Heart right ventricle (tissue), 16 donors: ENCODE measurements around the gene OCA2. TPM values are rescaled to one million over a fixed set of nuclear protein-coding genes. Genes with fewer than 3 reads are reported as not detected.

Experiments used
- ATAC-seq, 8 donors: fragments of 200-7000 bp; cut with Tn5 transposase; one replicate each; pipeline ENCODE4 v1.9.1; 2020; ENCODE audit warnings: mild to moderate bottlenecking in 8 of 8, moderate library complexity in 8 of 8, moderate number of reproducible peaks in 1 of 8
- DNase-seq, 2 donors: peaks; one replicate each; pipeline ENCODE4 v3.0.0-alpha.2; 2020
- H3K27ac ChIP-seq, 10 donors: fragments of 200-600 bp; sonication (generic) in 2 of 10; one replicate each; pipeline versions ENCODE4 v1.5.0 to v1.8.0; 2020 to 2022; ENCODE audit warnings: mild to moderate bottlenecking in 3 of 10
- H3K27me3 ChIP-seq, 7 donors: fragments of 200-600 bp; one replicate each; pipeline ENCODE4 v1.8.0; 2021 to 2022; ENCODE audit warnings: mild to moderate bottlenecking in 2 of 7
- H3K36me3 ChIP-seq, 9 donors: fragments of 200-600 bp; sonication (generic) in 1 of 9; one replicate each; pipeline versions ENCODE4 v1.5.0 to v1.8.0; 2020 to 2022; ENCODE audit warnings: mild to moderate bottlenecking in 2 of 9
- H3K4me1 ChIP-seq, 9 donors: fragments of 200-600 bp; sonication (generic) in 1 of 9; one replicate each; pipeline versions ENCODE4 v1.5.0 to v1.8.0; 2020 to 2022; ENCODE audit warnings: mild to moderate bottlenecking in 4 of 9
- H3K4me3 ChIP-seq, 10 donors: fragments of 200-600 bp; sonication (generic) in 2 of 10; one replicate each; pipeline versions ENCODE4 v1.5.0 to v1.8.0; 2020 to 2022; ENCODE audit warnings: mild to moderate bottlenecking in 7 of 10, moderate library complexity in 2 of 10
- H3K9me3 ChIP-seq, 11 donors: fragments of 200-600 bp in 10 of 11; sonication (generic) in 2 of 11; one replicate each; pipeline versions ENCODE4 v1.5.0 to v1.8.0; 2013 to 2022; ENCODE audit warnings: mild to moderate bottlenecking in 2 of 11, control low read depth in 1 of 11, moderate library complexity in 1 of 11
- CTCF ChIP-seq, 9 donors: fragments of 200-600 bp; sonication (generic) in 2 of 9; IDR thresholded peaks; one replicate each; pipeline versions ENCODE4 v1.5.0 to v1.8.0; 2021 to 2022; ENCODE audit warnings: antibody characterized with exemption in 9 of 9, mild to moderate bottlenecking in 5 of 9, moderate library complexity in 1 of 9
- WGBS, 2 donors: extraction: QIAGEN DNeasy Blood & Tissue Kit; methylation state at CpG; one replicate each; pipeline ENCODE4 v1.1.7; 2013; ENCODE audit warnings: inconsistent platforms in 1 of 2; 5-methylcytosine and 5-hydroxymethylcytosine counted together
- intact Hi-C, 10 donors: fragments of 100-400 bp; cut with DNase I; formaldehyde crosslinking; loops; one replicate each; pipeline versions ENCODE4 v1.11.1 to v1.14.2; 2022
- polyA plus RNA-seq, 2 donors: library from polyadenylated mRNA; stranded (reverse); fragments of 200-250 nt; gene quantifications; one replicate each; pipeline ENCODE4 v1.2.3, GENCODE V29; 2013
- total RNA-seq, 10 donors: library from RNA; stranded (reverse); fragmentation: NEBNext Ultra II Directional in 3 of 10; extraction: Animal tissue kit (Norgen Biotek cat#: 25700) in 3 of 10; gene quantifications; one replicate each; pipeline versions ENCODE4 v1.2.1 to v1.2.4, GENCODE V29; 2021 to 2023
- donor health status: Arrhythmogenic right ventricular cardiomyopathy.
- donor health status: ischemic (EF 13 %, LVEDD 7.1; RV severe dilation, severe dysfunction).
- donor health status: healthy with polysubstance abuse.
- donor health status: DM: no; HTN: yes; CAD: no.
- donor health status: DM: no; HTN: no; CAD: no.
- donor health status: ischemic (EF 25% LVEDD 6.9; RV normal size, moderate dysfunction).
- donor health status: ischemic (EF 25% LVEDD 5.7; RV mildly dilated, moderate dysfunction).
- donor health status: healthy.
- donor health status: DM: yes; HTN: yes; CAD: no.
- donor health status: Ischemic cardiomyopathy.
- donor health status: ischemic (EF 35%, LVEDD 5.7; RV mildly dilated, moderate dysfunction).
- donor health status: nonischemic (EF 11% LVEDD 7.7; RV severe dilation, severe dysfunction).
- donor health status: DM: yes; HTN: yes; CAD: no.
- donor health status: PGD.
- donor health status: ischemic (EF 29% LVEDD 5.4; RV normal size, mild dysfunction).
- donor health status: nonischemic (EF 23%, LVEDD 6.1; RV moderate dilation, normal function).

OCA2 gene
- total and polyA plus RNA-seq, 12 donors: 0.04 to 0.32 (median 0.17) TPM; not detected in 6

GRCh38 chr15:28125673-28126651 lies 26.8 kb upstream of the OCA2 start:
- TF ChIP-seq CTCF (IDR thresholded peaks at IDR 0.05): peak; percentile 46 to 76 (median 66)
- no peaks in the 10 kb centered on the region for H3K27me3 ChIP-seq
- 68 to 69% methylated on average over 17 of the region's 17 CpGs for WGBS, 2 donors
- ATAC-seq: no peak
- peak in 1 of 2 donors; percentile 41 for DNase-seq
- H3K36me3 ChIP-seq: peaks cover 0 to 96% (median 9%) of the 10 kb centered on the region in 9 donors
- no peak overlapping the region for H3K27ac ChIP-seq
- intact Hi-C loops: loop anchor here in 2 of 10 donors (5.0 to 10.0 kb wide), 2 partner anchors 1234 to 1241 kb away; no protein-coding TSS in a partner anchor
- no peaks in the 10 kb centered on the region for H3K9me3 ChIP-seq
- H3K4me3 ChIP-seq: no peak overlapping the region
- peaks cover 0 to 11% (median 6%) of the 10 kb centered on the region in 9 donors for H3K4me1 ChIP-seq

GRCh38 chr15:28124841-28125240 lies 25.7 kb upstream of the OCA2 start:
- H3K27me3 ChIP-seq: no peaks in the 10 kb centered on the region
- no peak for DNase-seq
- TF ChIP-seq CTCF (IDR thresholded peaks at IDR 0.05): no peak
- no peak overlapping the region for H3K27ac ChIP-seq
- WGBS, 2 donors: 90 to 92% methylated on average over 10 of the region's 10 CpGs
- ATAC-seq: no peak
- intact Hi-C loops: loop anchor here in 4 of 10 donors (5.0 to 10.0 kb wide), 4 partner anchors 38 to 1240 kb away; no protein-coding TSS in a partner anchor
- H3K9me3 ChIP-seq: no peaks in the 10 kb centered on the region
- no peak overlapping the region for H3K4me3 ChIP-seq
- peaks cover 0 to 96% (median 12%) of the 10 kb centered on the region in 9 donors for H3K36me3 ChIP-seq
- H3K4me1 ChIP-seq: peaks cover 0 to 11% (median 6%) of the 10 kb centered on the region in 9 donors

- 22 to 32% methylated on average over 6 of the region's 6 CpGs for WGBS, 2 donors
- Histone ChIP-seq H3K4me1 (peaks cover 0 to 11% (median 4%) of the 10 kb centered on the region in 9 donors), H3K4me3 (no peak overlapping the region), H3K9me3 (no peaks in the 10 kb centered on the region), H3K27me3 (no peaks in the 10 kb centered on the region), H3K27ac (no peak overlapping the region), H3K36me3 (peaks cover 0 to 96% (median 15%) of the 10 kb centered on the region in 9 donors)
- intact Hi-C loops: loop anchor here in 5 of 10 donors (1.0 to 10.0 kb wide), 4 partner anchors 36 to 1239 kb away; no protein-coding TSS in a partner anchor
- DNase-seq: peak; percentile 44 to 51
- ATAC-seq: peak in 7 of 8 donors; percentile 29 to 61 (median 55)
- TF ChIP-seq CTCF (IDR thresholded peaks at IDR 0.05): peak; percentile 24 to 73 (median 68)
Measured at GRCh38 chr15:28123408-28124023, 24.4 kb upstream of the OCA2 start.
